MCF 10A (cell line): ENCODE data around the gene FBXL3. TPM values are rescaled to one million over a fixed set of nuclear protein-coding genes. Genes with fewer than 3 reads are reported as not detected.

Source experiments
- BruUV-seq: library from RNA; stranded (reverse); fragments of 400-500 nt; replicated peaks from 2 replicates; lab custom pipeline; 2021; lab: Mats Ljungman, UMichigan
- CTCF ChIA-PET: fragments of 300-600 bp; sonication (Branson Sonifier 250); formaldehyde crosslinking; extraction: SDS; loops from one replicate; lab custom pipeline; 2021; ENCODE audit warnings: antibody characterized with exemption, inconsistent platforms; lab: Yijun Ruan, JAX
- POLR2A ChIA-PET: fragments of 300-600, 350-650 bp; sonication (Branson Sonifier 250); formaldehyde crosslinking; extraction: SDS; loops from one replicate; lab custom pipeline; 2020; ENCODE audit warnings: antibody characterized with exemption, inconsistent platforms; lab: Yijun Ruan, JAX
- DNase-seq: peaks from one replicate; pipeline ENCODE4 v3.0.0-alpha.2; 2018; ENCODE audit not compliant: unreplicated experiment
- H3K27ac Mint-ChIP-seq: one replicate; pipeline ENCODE4 v1.8.0; 2022; ENCODE audit warnings: mild to moderate bottlenecking, low read depth, mixed read lengths; ENCODE audit not compliant: unreplicated experiment
- H3K27me3 Mint-ChIP-seq: one replicate; pipeline ENCODE4 v1.8.0; 2022; ENCODE audit warnings: mixed read lengths; ENCODE audit not compliant: insufficient read depth, unreplicated experiment
- H3K36me3 Mint-ChIP-seq: one replicate; pipeline ENCODE4 v1.8.0; 2022; ENCODE audit warnings: mild to moderate bottlenecking, moderate library complexity, mixed read lengths; ENCODE audit not compliant: insufficient read depth, unreplicated experiment
- H3K4me1 Mint-ChIP-seq: one replicate; pipeline ENCODE4 v1.8.0; 2022; ENCODE audit warnings: mixed read lengths; ENCODE audit not compliant: insufficient read depth, unreplicated experiment
- H3K4me3 Mint-ChIP-seq: one replicate; pipeline ENCODE4 v1.8.0; 2022; ENCODE audit warnings: mild to moderate bottlenecking, moderate library complexity, mixed read lengths; ENCODE audit not compliant: unreplicated experiment
- H3K9me3 Mint-ChIP-seq: one replicate; pipeline ENCODE4 v1.8.0; 2022; ENCODE audit warnings: mixed read lengths; ENCODE audit not compliant: unreplicated experiment
- CTCF ChIP-seq: fragments of 200-600 bp; IDR thresholded peaks from one replicate; pipeline ENCODE4 v1.8.0; 2022; ENCODE audit warnings: antibody characterized with exemption, mild to moderate bottlenecking; ENCODE audit not compliant: unreplicated experiment
- intact Hi-C: fragments of 100-400 bp; cut with micrococcal nuclease; formaldehyde crosslinking; loops from 2 replicates; pipeline ENCODE4 v1.14.1; 2022
- total RNA-seq: library from RNA; stranded (reverse); gene quantifications from 2 replicates; pipeline ENCODE4 v1.2.3, GENCODE V29; 2022

The FBXL3 gene
- total RNA-seq, 1 experiment from 2014 or later = 34.9 TPM

GRCh38 chr13:76993021-76993420 is 33.9 kb downstream of the FBXL3 start:
- intact Hi-C loops = loop anchor here (10.0 kb wide), 1 partner anchor 1318 kb away; no protein-coding TSS in a partner anchor
- ChIA-PET POLR2A (interaction anchor here (0.6 to 3.1 kb wide), 25 partner anchors 9 to 336 kb away, joined by 3 to 56 read pairs (median 7); partner anchors contain the start of genes FBXL3, KCTD12 and MYCBP2), CTCF (interaction anchor here (0.6 to 6.6 kb wide), 9 partner anchors 9 to 1107 kb away, joined by 3 to 82 read pairs (median 4); no protein-coding TSS in a partner anchor)
- BruUV-seq = no TSS peak
- Mint-ChIP-seq H3K27me3 (no peaks in the 10 kb centered on the region), H3K9me3 (no peaks in the 10 kb centered on the region), H3K4me1 (peaks cover 28% of the 10 kb centered on the region), H3K4me3 (peak overlapping the region; percentile 93), H3K27ac (peak overlapping the region; percentile 96), H3K36me3 (peaks cover 27% of the 10 kb centered on the region)
- no peak for DNase-seq
- TF ChIP-seq CTCF = no peak

- intact Hi-C loops = loop anchor here (10.0 kb wide), 1 partner anchor 1318 kb away; no protein-coding TSS in a partner anchor
- peak overlapping the region; percentile 96 for H3K27ac Mint-ChIP-seq
Measured at GRCh38 chr13:76992548-76993001, 34.4 kb downstream of the FBXL3 start.

GRCh38 chr13:76991796-76992547 is 35.0 kb downstream of the FBXL3 start, which contains the start of gene CLN5:
Gene CLN5 (plus strand): TSS chr13:76992081. CDS start chr13:76992099, 18 bp downstream.
- TF ChIP-seq CTCF = no peak
- POLR2A ChIA-PET = interaction anchor here (0.6 to 3.1 kb wide), 30 partner anchors 8 to 337 kb away, joined by 3 to 56 read pairs (median 6); partner anchors contain the start of genes FBXL3, KCTD12 and MYCBP2
- DNase-seq = peak; percentile 92
- H3K27ac Mint-ChIP-seq = peak within 1 kb of the TSS; percentile 96
- intact Hi-C loops = loop anchor here (10.0 kb wide), 1 partner anchor 1317 kb away; no protein-coding TSS in a partner anchor
- H3K9me3 Mint-ChIP-seq = no peaks in the 10 kb centered on the region
- CTCF ChIA-PET = interaction anchor here (0.8 to 6.6 kb wide), 4 partner anchors 10 to 106 kb away, joined by 3 to 82 read pairs (median 18); no protein-coding TSS in a partner anchor
- H3K4me3 Mint-ChIP-seq = peak within 1 kb of the TSS; percentile 93
- BruUV-seq = no TSS peak
- H3K36me3 Mint-ChIP-seq = peaks cover 16% of the 10 kb centered on the region
- peaks cover 3% of the 10 kb centered on the region for H3K27me3 Mint-ChIP-seq
- H3K4me1 Mint-ChIP-seq = peaks cover 28% of the 10 kb centered on the region

More at GRCh38 chr13:76992548-76993001, 34.4 kb downstream of the FBXL3 start:
- ChIA-PET CTCF (interaction anchor here (0.7 to 6.6 kb wide), 7 partner anchors 9 to 297 kb away, joined by 3 to 82 read pairs (median 4); no protein-coding TSS in a partner anchor), POLR2A (interaction anchor here (0.6 to 3.1 kb wide), 27 partner anchors 8 to 337 kb away, joined by 3 to 56 read pairs (median 6); partner anchors contain the start of genes FBXL3, KCTD12 and MYCBP2)
- peak; percentile 35 for DNase-seq
- peak overlapping the region; percentile 93 for H3K4me3 Mint-ChIP-seq
- no peaks in the 10 kb centered on the region for H3K9me3 Mint-ChIP-seq
- peaks cover 22% of the 10 kb centered on the region for H3K36me3 Mint-ChIP-seq
- peaks cover 28% of the 10 kb centered on the region for H3K4me1 Mint-ChIP-seq
- H3K27me3 Mint-ChIP-seq = no peaks in the 10 kb centered on the region
- TSS peak; percentile 41 for BruUV-seq
- TF ChIP-seq CTCF = no peak
